Measurements from ENCODE around the gene SNED1.

The SNED1 gene

DNA sequence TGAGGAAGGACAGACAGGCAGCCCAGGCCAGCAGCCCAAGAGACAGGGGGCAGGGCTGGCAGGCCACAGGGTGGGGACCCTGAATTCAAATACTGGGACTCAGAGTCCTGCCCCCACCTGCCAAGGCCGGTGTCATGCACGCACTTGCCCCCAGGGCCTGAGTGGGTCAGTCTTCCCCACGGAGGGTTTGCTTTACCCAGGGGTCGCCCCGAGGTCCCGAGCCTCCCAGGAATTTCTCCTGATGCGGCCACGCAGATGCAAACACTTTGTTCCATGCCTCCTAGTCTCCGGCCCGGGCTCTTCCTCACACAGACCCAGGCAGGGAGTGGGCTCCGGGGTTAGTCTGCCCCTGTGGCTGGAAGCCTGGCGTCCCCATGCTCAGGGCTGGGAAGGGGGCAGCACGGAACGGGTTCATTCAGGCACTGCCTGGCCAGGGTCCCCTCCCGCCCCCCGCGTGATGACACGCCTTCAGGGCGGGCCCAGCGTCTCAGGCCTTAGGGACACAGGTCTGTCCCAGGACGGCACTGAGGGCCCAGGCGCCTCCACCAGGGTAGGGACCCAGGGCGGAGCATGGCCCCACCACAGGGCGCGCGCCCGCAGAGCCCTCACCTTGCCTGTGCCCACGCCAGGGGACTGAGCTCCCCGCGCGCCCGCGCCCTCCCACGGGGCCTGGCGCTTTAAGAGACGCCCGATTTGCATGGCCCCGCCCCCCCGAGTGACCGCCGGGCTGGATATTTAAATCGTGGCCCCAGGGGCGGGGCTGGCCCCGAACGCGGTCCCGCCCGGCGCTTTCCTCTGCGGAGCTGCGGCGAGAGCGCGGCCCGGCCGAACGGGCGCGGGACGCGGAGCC lies at the start of gene SNED1:
SNED1 (plus strand) TSS at position 763 of the 850 bp plus-strand sequence. CDS start 220 bp downstream, outside the sequence.
- DNase-seq: peak; percentile 68
- in situ Hi-C loops (cut with MboI; ENCODE audit: low pct_unique_long_range_greater_than_20kb, low sequenced_read_pairs): no loop called here

- in situ Hi-C loops (cut with MboI; ENCODE audit: low pct_unique_long_range_greater_than_20kb, low sequenced_read_pairs): no loop called here
- DNase-seq: no peak
Measured at GRCh38 chr2:240948905-240949790, 49.3 kb upstream of the SNED1 start.

DNA sequence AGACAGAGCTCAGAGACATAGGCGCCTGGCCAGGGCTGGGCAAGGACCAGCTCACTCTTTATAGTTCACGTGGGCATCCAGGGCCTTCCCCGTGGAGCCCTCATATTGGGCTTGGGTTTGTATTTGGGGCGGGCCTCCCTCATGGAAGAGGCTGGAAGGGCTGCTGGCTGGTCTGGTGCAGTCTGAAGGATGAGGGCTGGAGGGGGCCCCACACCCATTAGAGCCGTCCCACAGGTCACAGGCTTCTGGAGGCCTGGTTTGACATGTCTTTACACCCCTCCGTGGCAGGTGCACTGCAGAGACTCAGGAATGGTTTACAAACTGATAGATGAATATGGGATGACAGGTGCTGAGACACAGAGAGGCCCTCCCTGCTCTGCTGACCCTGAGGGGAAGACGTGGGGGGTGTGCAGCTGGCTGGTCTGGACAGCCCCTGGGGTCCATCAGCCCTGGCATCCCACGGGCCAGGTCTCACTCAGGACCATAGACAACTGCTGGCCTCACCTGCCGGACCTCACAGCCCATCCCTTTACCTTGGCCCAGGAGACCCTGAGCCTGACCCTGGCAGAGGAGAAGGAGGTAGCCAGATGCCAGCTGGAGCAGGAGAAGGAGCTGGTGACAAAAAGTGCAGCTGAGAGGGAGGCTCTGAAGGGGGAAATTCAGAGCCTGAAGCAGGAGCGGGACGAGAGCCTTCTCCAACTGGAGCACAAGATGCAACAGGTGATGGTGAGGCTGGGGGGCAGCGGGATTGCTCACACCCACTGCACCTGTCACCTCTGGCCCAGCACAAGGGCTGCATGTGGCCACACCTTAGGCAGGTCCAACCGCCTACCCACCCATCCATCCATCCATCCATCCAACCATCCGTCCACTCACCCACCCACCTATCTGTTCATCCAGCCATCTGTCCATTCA lies 48.4 kb upstream of the SNED1 start:
- in situ Hi-C loops (cut with MboI; ENCODE audit: low pct_unique_long_range_greater_than_20kb, low sequenced_read_pairs): no loop called here
- no peak for DNase-seq

DNA sequence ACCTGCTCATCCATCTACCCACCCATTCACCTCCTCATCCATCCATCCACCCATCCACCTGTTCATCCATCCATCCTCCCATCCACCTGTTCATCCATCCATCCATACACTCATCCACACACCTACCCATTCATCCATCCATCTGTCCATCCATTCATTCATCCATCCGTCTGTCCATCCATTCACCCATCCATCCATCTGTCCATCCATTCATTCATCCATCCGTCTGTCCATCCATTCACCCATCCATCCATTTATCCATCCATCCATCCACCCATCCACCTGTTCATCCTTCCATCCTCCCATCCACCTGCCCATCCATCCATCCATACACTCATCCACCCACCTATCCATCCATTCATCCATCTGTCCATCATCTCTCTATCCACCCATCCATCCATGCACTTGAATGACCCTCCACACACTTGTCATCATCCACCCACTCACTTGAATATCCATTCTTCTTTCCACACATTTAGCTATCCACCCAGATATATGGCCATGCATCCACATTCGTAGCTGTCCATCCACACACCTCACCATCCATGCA lies 47.3 kb upstream of the SNED1 start:
- in situ Hi-C loops (cut with MboI; ENCODE audit: low pct_unique_long_range_greater_than_20kb, low sequenced_read_pairs): no loop called here
- no peak for DNase-seq

GRCh38 chr2:240952496-240953246 lies 45.7 kb upstream of the SNED1 start:
- in situ Hi-C loops (cut with MboI; ENCODE audit: low pct_unique_long_range_greater_than_20kb, low sequenced_read_pairs): no loop called here
- no peak for DNase-seq

- DNase-seq: no peak
- in situ Hi-C loops (cut with MboI; ENCODE audit: low pct_unique_long_range_greater_than_20kb, low sequenced_read_pairs): no loop called here
Measured at GRCh38 chr2:240953426-240954410, 44.7 kb upstream of the SNED1 start.

DNA sequence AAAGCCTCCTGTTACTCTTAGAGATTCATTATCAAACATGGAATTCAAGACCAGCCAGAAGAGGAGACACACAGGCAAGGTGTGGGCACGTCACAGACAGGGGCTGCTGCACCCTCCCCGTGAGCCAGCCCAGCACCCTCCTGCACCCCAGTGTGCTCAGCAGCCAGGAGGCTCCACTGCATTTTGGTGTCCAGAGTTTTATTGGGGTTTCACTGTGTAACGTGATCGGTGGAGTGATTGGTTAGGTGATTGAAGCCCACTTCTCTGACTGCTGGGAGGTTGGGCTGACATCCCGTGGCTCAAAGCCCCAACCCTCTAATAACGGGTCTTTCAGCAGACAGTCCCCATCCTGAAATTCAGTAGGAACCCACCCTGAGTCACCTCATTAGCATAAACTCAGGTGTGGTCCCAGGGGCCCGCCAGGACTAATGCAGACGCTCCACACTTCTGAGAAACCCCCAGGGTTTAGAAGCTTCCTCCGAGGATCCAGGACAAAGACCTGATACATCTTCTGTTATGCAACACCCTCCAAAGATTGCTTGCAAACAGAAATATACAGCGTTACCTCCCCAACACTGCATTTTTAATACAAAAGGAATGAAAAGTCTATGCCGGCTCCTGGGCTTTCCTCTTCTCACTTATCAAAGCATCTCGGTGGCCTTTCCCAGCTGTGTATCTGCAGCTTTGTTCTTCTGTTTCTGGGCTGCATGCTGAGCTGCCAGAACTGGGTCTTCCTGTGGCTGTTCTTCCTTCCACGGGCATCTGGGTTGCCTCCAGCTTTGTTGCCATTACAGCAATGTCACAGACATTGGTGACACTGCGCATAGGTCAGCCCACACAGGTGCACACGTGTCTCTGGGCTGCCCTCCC lies 43.7 kb upstream of the SNED1 start:
- in situ Hi-C loops (cut with MboI; ENCODE audit: low pct_unique_long_range_greater_than_20kb, low sequenced_read_pairs): no loop called here
- DNase-seq: no peak

DNA sequence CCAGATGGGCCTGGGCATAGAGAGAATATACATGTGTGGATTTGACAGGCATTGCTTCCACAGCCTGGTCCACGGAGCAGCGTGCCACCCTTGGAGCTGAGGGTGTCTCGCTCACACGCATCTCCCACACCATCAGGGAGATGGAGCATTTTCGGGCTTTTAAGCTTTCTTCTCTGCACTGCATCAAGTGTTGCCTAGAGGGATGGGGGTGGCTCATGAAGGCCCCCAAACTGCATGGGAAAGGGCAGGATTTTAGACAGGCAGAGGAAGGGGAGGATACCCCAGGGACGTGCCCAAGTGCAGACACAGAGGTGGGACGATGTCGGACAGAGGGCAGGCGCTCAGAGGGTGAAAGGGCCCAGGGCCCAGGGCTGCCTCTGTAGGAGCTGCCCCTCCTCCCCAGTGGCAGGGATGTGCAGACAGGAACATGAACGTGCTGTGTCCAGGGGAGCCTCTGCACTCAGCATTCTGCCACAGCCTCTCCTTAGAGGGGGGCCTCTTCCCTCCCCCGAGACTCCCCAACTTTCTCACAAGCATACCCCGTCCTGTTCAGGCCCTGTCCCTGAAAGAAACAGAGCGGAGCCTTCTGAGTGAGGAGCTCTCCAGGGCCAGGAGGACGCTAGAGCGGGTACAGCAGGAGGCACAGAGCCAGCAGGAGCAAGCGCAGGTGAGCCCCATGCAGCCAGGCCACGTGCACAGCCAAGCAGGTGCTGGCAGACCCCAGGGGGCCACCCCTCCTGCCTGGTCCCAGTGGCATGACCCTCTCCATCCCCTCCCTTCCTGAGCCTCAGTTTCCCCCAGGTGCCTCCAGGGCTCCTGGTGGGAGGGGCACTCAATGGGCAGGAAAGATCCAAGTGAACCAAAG lies 42.9 kb upstream of the SNED1 start:
- no peak for DNase-seq
- in situ Hi-C loops (cut with MboI; ENCODE audit: low pct_unique_long_range_greater_than_20kb, low sequenced_read_pairs): no loop called here

- DNase-seq: no peak
- in situ Hi-C loops (cut with MboI; ENCODE audit: low pct_unique_long_range_greater_than_20kb, low sequenced_read_pairs): no loop called here
Measured at GRCh38 chr2:240956171-240956934, 42.1 kb upstream of the SNED1 start.

DNA sequence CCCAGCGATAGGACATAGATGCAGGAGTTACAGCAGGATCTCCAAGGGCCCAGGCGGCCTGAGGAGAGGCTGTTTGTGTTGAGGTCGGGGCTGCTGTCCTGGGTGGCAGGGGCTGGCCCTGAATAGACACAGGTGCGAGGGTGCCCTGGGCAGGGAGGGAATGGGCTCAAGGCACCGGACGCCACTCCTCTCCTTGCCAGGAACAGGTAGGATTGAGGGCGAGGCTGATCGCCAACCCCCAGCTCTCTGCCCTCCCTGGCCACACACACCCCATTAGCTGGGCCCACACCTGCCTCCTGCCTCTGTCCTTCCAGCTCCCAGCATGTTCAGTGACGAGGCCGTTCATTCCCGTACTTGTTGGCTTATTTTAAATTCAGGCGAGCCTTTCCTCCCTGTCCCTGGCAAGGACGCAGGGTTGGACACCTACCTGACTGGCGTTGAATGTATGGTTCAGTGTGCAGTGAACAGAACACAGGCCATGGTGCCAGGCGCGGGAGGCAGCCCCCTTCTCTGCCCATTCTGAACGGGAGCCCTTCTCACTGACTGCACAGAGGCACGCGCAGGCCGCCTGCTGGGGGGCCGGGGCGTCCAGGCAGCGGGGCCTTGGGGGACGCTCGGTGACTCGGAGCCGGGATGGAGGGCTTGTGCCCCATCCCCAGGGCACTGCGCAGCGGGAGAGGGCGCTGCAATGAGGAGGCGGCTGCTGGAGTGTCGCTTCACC lies 41.3 kb upstream of the SNED1 start:
- in situ Hi-C loops (cut with MboI; ENCODE audit: low pct_unique_long_range_greater_than_20kb, low sequenced_read_pairs): no loop called here
- no peak for DNase-seq

GRCh38 chr2:240957656-240958365 lies 40.6 kb upstream of the SNED1 start:
- no peak for DNase-seq
- in situ Hi-C loops (cut with MboI; ENCODE audit: low pct_unique_long_range_greater_than_20kb, low sequenced_read_pairs): no loop called here

- no peak for DNase-seq
- in situ Hi-C loops (cut with MboI; ENCODE audit: low pct_unique_long_range_greater_than_20kb, low sequenced_read_pairs): no loop called here
Measured at GRCh38 chr2:240958366-240959213, 39.8 kb upstream of the SNED1 start.

Data from KBM-7 (cell line).